NCI-H1436 (cell line): ENCODE measurements around the gene NSUN4.

Source experiments
- DNase-seq: peaks from one replicate; lab custom pipeline; 2025; lab: John Stamatoyannopoulos, UW

The NSUN4 gene

GRCh38 chr1:46406881-46407608 lies 66.4 kb downstream of the NSUN4 start:
- no peak for DNase-seq

GRCh38 chr1:46407636-46408035 lies 67.0 kb downstream of the NSUN4 start:
- no peak for DNase-seq

GRCh38 chr1:46408356-46409062 lies 67.9 kb downstream of the NSUN4 start:
- DNase-seq, result no peak

GRCh38 chr1:46409063-46409372 lies 68.4 kb downstream of the NSUN4 start:
- DNase-seq, result no peak

DNA sequence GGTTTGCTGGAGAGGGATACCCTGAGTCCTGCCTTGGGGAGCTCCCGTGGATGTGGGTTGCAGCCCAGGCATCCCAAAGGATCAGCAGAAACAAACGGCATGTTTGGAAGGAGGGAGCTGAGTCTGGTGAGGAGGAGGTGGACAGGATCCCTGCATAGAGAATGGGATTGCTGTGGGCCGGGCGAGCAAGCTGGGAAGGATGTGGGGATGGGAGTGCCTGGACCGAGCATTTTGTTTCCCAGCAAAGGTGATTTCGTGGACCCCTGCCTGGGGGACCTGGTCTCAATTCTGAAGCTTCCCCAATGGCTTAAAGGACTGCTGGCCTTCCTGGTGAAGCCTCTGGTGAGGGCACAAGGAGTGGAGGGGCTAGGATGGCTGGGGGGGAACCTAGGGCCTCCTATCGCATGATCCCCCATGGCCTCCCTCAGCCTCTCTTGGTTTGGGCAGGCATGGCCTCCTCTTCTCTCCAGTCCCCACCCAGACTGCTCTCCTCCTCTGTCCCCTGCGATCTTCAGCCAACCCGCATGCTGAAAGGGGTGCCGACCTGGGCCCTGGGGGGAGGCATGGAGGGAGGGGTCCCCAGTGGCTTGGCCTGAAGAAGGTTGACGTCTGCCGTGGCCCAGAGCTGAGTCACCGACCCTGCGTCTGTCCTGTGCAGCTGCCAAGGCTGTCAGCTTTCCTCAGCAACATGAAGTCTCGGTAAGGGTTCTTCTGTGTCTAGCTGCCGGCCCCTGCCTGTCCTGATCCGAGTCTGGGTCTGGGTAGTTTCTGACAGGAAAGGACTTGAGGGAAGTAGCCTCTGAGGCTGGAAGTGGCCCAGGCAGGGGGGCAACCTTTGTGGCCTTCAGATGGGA lies 69.8 kb downstream of the NSUN4 start:
- no peak for DNase-seq

- DNase-seq, result no peak
These were observed 70.4 kb downstream of the NSUN4 start for GRCh38 chr1:46411010-46411405.
